Fibroblast of lung (primary cell): Measurements from ENCODE around the gene PPIF. TPM values are rescaled to one million over a fixed set of nuclear protein-coding genes. Genes with fewer than 3 reads are reported as not detected.

ENCODE experiments used
- DNase-seq, 2 donors: peaks; one replicate each; pipeline versions ENCODE4 v3.0.0 to v3.0.0-alpha.2; 2010; ENCODE audit warnings: low read depth in 2 of 2
- H2AFZ ChIP-seq: 2 replicates; pipeline ENCODE4 v1.5.1; 2012; ENCODE audit warnings: low read length, control low read depth, inconsistent platforms
- H3K27ac ChIP-seq: 2 replicates; pipeline ENCODE4 v1.5.1; 2011; ENCODE audit warnings: low read length, control low read depth; ENCODE audit not compliant: insufficient read depth
- H3K27me3 ChIP-seq: 2 replicates; pipeline ENCODE4 v1.5.1; 2011; ENCODE audit warnings: mild to moderate bottlenecking, low read length; ENCODE audit not compliant: control insufficient read depth, insufficient read depth
- H3K36me3 ChIP-seq: 2 replicates; pipeline ENCODE4 v1.5.1; 2011; ENCODE audit warnings: low read length; ENCODE audit not compliant: control insufficient read depth, insufficient read depth
- H3K4me1 ChIP-seq: 2 replicates; pipeline ENCODE4 v1.5.1; 2011; ENCODE audit warnings: low read length; ENCODE audit not compliant: control insufficient read depth, insufficient read depth; ENCODE audit errors: extremely low read depth
- H3K4me2 ChIP-seq: 2 replicates; pipeline ENCODE4 v1.5.1; 2011; ENCODE audit warnings: low read length, control low read depth; ENCODE audit not compliant: insufficient read depth; ENCODE audit errors: extremely low read depth
- H3K4me3 ChIP-seq, 4 experiments: fragments of 200-600 bp in 1 of 4; sonication (generic) in 1 of 4; replicated peaks in 1 of 4; 2 replicates each; pipeline ENCODE4 v1.5.1; 2011 to 2016; ENCODE audit warnings: low read length in 4 of 4, low read depth in 3 of 4, mild to moderate bottlenecking in 3 of 4, control low read depth in 2 of 4, inconsistent platforms in 1 of 4, mixed read lengths in 1 of 4; ENCODE audit not compliant: insufficient read depth in 1 of 4; ENCODE audit errors: control extremely low read depth in 1 of 4
- H3K79me2 ChIP-seq: 2 replicates; pipeline ENCODE4 v1.5.1; 2012; ENCODE audit warnings: mild to moderate bottlenecking, low read length, inconsistent platforms; ENCODE audit not compliant: control insufficient read depth, insufficient read depth
- H3K9ac ChIP-seq: 2 replicates; pipeline ENCODE4 v1.5.1; 2011; ENCODE audit warnings: mild to moderate bottlenecking, low read length, control low read depth; ENCODE audit not compliant: insufficient read depth
- H3K9me3 ChIP-seq: 2 replicates; pipeline ENCODE4 v1.5.1; 2012; ENCODE audit warnings: low read depth, low read length; ENCODE audit not compliant: control insufficient read depth, insufficient read depth
- H4K20me1 ChIP-seq: 2 replicates; pipeline ENCODE4 v1.5.1; 2011; ENCODE audit warnings: low read length; ENCODE audit not compliant: control insufficient read depth, insufficient read depth; ENCODE audit errors: extremely low read depth
- CTCF ChIP-seq, 2 donors: IDR thresholded peaks in 1 of 2; conservative IDR thresholded peaks in 1 of 2; 1 replicate in 1 of 2; 2 replicates in 1 of 2; pipeline ENCODE4 v1.5.1; 2011 to 2012; ENCODE audit warnings: low read length in 2 of 2, control low read depth in 1 of 2, inconsistent platforms in 1 of 2, low read depth in 1 of 2, mild to moderate bottlenecking in 1 of 2
- EZH2 ChIP-seq: IDR thresholded peaks from 2 replicates; pipeline ENCODE4 v1.5.1; 2012; ENCODE audit warnings: low read length, control low read depth, mild to moderate bottlenecking; ENCODE audit errors: missing control alignments
- polyA plus RNA-seq, 2 donors: library from polyadenylated mRNA; depleted of rRNA in 1 of 2; stranded (reverse) in 1 of 2; unstranded in 1 of 2; fragments of >200 nt; gene quantifications; 2 replicates each; pipeline ENCODE4 v1.2.1, GENCODE V29; 2011 to 2012; ENCODE audit warnings: missing spikeins in 1 of 2
- total RNA-seq: library from RNA; depleted of rRNA; stranded (reverse); fragments of >200 nt; gene quantifications from 2 replicates; pipeline ENCODE4 v1.2.1, GENCODE V29; 2014

The PPIF gene
- total and polyA plus RNA-seq, 2 donors (not counting 1 experiment from before 2014, with no cell fraction given), result 18.7 to 63.0 TPM

DNA sequence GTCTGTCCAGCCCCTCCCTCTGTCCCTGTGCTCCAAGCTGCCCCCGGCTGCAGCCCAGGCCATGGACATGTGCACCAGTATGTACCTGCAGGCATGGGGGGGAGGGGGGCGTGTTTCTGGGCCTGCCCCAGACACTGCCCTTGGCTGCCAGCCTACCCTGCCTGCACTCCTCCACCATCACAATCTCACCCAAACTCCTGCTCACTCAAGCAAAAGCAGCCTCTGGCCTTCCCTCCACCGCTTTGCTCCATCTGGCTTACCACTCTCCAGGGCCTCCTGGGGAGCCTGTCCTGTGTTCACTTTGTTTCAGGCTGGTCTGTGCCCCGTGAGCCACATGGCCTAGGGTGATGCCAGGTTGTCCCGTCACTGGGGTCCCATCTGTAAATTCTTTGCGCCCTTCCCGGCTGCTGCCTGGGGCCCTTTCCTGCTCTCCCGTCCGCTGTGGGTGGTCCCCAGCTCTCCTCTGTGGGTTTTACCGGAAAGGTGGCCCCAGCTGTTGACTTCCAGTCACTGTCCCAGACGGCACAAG, 33.3 kb upstream of the PPIF start:
- H3K27ac ChIP-seq, result no peak overlapping the region
- H3K79me2 ChIP-seq, result no peaks in the 10 kb centered on the region
- no peaks in the 10 kb centered on the region for H4K20me1 ChIP-seq
- no peak overlapping the region for H2AFZ ChIP-seq
- no peak overlapping the region for H3K4me2 ChIP-seq
- no peak overlapping the region for H3K9ac ChIP-seq
- no peaks in the 10 kb centered on the region for H3K27me3 ChIP-seq
- peaks cover 22% of the 10 kb centered on the region for H3K36me3 ChIP-seq
- no peak overlapping the region for H3K4me3 ChIP-seq
- TF ChIP-seq CTCF (conservative IDR thresholded peaks at IDR 0.05 in 1 of 2, IDR thresholded peaks at IDR 0.05 in 1 of 2; ENCODE audit: low read depth in 1 of 2, low read length in 2 of 2) (no peak), EZH2 (no peak)
- H3K9me3 ChIP-seq, result no peaks in the 10 kb centered on the region
- no peak for DNase-seq
- H3K4me1 ChIP-seq, result peaks cover 19% of the 10 kb centered on the region

DNA sequence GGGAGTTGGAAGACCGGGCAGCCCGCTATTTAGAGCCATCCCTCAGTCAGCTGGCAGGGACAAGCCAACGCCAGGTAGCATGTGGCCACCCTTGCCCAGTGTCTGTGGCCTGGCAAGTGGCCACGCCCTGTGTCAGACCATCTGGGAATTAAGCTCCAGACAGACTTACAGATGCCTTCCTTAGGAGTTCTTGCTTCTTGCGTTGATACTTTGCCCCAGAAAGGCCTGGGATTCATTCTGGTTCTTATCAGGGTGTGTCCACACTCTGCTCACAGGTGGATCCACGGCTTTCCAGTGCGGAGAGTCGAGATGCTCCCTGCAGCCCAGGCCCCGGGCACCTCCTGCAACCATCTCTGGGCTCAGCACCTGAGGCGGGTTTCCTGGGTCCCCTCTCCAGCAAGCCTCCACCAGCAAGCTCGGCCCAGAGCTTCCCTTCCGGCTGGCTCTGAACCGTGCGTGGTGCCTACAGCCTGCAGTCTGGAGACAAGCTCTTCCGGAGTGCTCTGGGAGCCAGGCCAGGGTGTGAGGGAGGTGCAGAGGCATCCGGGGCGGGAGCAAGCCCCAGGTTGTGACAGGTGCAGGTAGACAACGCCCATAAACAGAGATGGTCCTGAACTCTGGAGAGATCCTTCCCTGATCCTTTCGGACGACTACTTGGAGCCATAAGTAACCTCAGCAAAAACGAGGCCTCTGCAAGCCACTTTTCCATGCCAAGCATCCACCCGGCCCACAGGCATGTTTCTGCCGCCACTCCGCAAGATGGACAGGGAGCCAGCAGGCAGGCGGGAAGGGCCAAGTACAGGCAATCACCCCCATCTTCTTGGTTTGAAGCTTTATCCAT, 32.3 kb upstream of the PPIF start:
- no peaks in the 10 kb centered on the region for H3K9me3 ChIP-seq
- H3K79me2 ChIP-seq, result no peaks in the 10 kb centered on the region
- H3K4me2 ChIP-seq, result no peak overlapping the region
- no peak overlapping the region for H3K27ac ChIP-seq
- no peak overlapping the region for H3K9ac ChIP-seq
- H2AFZ ChIP-seq, result no peak overlapping the region
- no peak overlapping the region for H3K4me3 ChIP-seq
- DNase-seq, result no peak
- peaks cover 19% of the 10 kb centered on the region for H3K36me3 ChIP-seq
- peaks cover 19% of the 10 kb centered on the region for H3K4me1 ChIP-seq
- no peaks in the 10 kb centered on the region for H4K20me1 ChIP-seq
- no peaks in the 10 kb centered on the region for H3K27me3 ChIP-seq
- TF ChIP-seq CTCF (conservative IDR thresholded peaks at IDR 0.05 in 1 of 2, IDR thresholded peaks at IDR 0.05 in 1 of 2; ENCODE audit: low read depth in 1 of 2, low read length in 2 of 2) (no peak), EZH2 (no peak)

DNA sequence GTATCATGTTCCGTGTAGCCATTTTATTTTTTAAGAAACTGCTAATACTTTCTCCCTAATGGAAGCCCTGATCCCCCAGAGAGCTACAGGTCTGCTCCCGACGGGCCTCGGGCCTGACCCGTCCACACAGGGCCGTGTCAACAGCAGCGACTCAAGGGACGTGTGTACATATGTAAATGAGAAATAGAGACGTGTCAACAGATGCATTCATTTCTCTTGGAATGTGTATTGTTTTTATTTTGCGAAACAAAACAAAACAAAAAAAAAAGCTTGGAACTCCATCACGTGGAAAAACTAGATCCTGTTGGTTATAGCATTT, 31.7 kb upstream of the PPIF start:
- Histone ChIP-seq H3K9ac (no peak overlapping the region), H3K4me3 (no peak overlapping the region), H3K4me1 (peaks cover 20% of the 10 kb centered on the region), H3K4me2 (no peak overlapping the region), H3K27ac (no peak overlapping the region), H3K36me3 (peaks cover 19% of the 10 kb centered on the region), H3K79me2 (no peaks in the 10 kb centered on the region), H2AFZ (no peak overlapping the region), H4K20me1 (no peaks in the 10 kb centered on the region), H3K27me3 (no peaks in the 10 kb centered on the region), H3K9me3 (no peaks in the 10 kb centered on the region)
- no peak for DNase-seq
- TF ChIP-seq CTCF (conservative IDR thresholded peaks at IDR 0.05 in 1 of 2, IDR thresholded peaks at IDR 0.05 in 1 of 2; ENCODE audit: low read depth in 1 of 2, low read length in 2 of 2) (no peak), EZH2 (no peak)
